Posterior vena cava (tissue), 2 donors: ENCODE measurements around the gene ACKR3. TPM values are rescaled to one million over a fixed set of nuclear protein-coding genes. Genes with fewer than 3 reads are reported as not detected.

Experiments
- DNase-seq: peaks from one replicate; pipeline ENCODE4 v3.0.0-alpha.2; 2020; ENCODE audit warnings: low spot score
- intact Hi-C, 2 donors: fragments of 100-400 bp; cut with DNase I; formaldehyde crosslinking; loops; one replicate each; pipeline versions ENCODE4 v1.14.1 to v1.14.2; 2022 to 2023
- long read RNA-seq, 2 donors: library from polyadenylated mRNA; unstranded; transcript quantifications; one replicate each; pipeline ENCODE4 v2.0.0, GENCODE V29; 2020 to 2021
- total RNA-seq, 2 donors: library from RNA; stranded (reverse); fragmentation: NEBNext Ultra II Directional; extraction: Animal tissue kit (Norgen Biotek cat#: 25700); gene quantifications; one replicate each; pipeline ENCODE4 v1.2.1, GENCODE V29; 2021
- donor health status: DM: yes; HTN: yes; CAD: no.
- donor health status: DM: yes; HTN: yes; CAD: no.

The ACKR3 gene
- total RNA-seq: 100 to 1,000 TPM; 124 to 132 TPM
- long read RNA-seq, donor 1, transcript ACKR3-201 (2 exons, 2,203 nt): major isoform, 35 of 56 reads
- long read RNA-seq, donor 1, partial matches to known transcripts: 13 of 56 reads
- long read RNA-seq, donor 1, other reads (novel, unspliced or antisense): 5 of 56 reads
- long read RNA-seq, donor 2, partial matches to known transcripts: 2 of 19 reads
- long read RNA-seq, donor 2, other reads (novel, unspliced or antisense): 16 of 19 reads

GRCh38 chr2:236569573-236569973, at the start of gene ACKR3:
Gene ACKR3, plus strand, starts transcription at chr2:236569825. Its CDS starts 10,641 bp downstream, at chr2:236580466.
- DNase-seq: peak; percentile 93
- intact Hi-C loops: loop anchor here in 1 of 2 donors (5.0 kb wide), 1 partner anchor 458 kb away; no protein-coding TSS in a partner anchor

DNA sequence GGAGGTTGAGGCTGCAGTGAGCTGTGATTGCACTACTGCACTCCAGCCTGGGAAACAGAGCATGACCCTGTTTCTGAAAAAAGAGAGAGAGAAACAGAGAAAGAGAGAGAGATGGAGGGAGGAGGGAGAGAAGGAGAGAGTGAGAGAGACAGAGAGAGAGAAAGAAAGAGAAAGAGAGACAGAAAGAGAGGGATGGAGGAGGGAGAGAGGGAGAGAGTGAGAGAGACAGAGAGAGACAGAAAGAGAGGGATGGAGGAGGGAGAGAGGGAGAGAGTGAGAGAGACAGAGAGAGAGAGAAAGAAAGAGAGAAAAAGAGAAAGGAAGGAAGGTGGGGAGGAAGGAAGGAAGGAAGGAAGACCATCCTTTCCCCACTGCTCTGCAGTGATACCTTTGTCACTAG, 48.1 kb upstream of the ACKR3 start:
- intact Hi-C loops: no loop called here
- no peak for DNase-seq

GRCh38 chr2:236523249-236523648, 46.4 kb upstream of the ACKR3 start:
- intact Hi-C loops: no loop called here
- DNase-seq: no peak

DNA sequence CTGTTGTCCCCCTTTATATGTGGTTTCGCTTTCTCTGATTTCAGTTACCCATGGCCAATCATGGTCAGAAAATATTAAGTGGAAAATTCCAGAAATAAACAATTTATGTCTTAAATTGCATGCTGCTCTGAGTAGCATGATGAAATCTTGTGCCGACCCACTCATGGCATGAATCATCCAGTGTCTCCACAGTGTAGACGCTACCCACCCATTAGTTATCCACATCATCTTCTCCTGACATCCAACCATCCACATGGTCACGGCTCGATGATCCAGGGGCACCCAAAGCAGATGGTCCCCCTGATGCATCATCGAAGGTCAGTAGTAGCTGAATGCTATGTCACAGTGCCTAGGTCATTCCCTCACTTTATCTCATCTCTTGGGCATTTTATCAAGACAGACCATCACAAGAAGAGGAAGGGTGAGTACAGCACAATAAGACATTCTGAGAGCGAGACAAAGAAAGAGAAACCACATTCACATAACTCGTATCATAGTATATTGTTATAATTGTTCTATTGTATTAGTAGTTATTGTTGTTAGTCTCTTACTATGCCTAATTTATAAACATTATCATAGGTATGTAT, 44.1 kb upstream of the ACKR3 start:
- DNase-seq: no peak
- intact Hi-C loops: no loop called here

DNA sequence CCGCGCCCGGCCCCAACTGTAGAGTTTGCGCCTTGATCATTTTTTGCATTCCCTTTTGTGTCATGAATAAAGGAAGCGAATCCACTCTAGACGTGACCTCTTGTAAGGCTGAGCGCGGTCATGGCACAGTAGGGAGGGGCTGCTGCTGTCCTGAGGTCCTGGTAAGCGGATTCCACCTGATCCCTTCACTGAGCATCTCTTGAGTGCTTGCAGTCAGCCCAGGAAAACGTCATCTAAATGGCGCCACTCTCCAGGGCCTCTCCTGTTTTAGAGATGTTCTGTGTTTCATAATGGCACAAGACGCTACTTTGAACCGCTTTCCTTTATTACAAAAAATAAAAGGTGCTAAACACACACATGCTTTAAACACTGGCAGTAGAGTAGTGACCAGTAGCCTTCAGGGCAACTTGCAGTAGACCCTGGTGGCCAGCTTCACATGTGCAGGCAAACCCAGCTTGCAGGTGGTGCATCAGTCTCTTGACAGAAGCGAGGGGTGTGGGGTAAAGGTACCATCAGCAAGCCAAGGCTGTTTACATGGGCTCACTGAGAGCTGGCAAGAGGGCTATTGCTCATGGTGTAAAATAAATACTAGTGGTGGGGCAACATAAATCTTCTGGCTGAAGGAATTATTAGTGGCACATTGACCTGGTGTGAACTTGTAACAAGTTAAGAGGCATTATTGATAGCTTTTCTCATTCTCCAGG, 43.0 kb upstream of the ACKR3 start:
- intact Hi-C loops: no loop called here
- DNase-seq: no peak

DNA sequence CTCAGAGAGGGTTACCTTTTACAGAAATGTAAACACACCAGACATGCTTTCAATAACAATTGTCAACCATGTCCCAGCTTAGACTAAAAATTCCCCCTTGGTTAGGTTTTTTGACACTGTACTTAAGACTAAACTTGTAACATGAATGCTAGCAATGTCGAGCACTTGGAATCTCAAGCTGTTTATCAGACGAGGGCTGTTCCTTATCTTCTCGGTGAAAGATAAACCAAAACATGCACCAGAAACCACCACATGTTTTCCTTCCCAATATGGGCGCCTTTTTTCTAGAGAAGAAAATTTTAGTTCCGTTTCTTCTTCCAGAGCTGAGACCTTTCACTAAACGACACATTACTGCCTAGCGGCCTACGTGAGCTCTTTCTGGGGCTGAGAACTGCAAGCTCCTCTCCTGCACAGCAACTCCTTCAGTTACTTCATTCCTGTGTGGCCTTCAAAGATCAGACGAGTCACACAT, 42.4 kb upstream of the ACKR3 start:
- DNase-seq: no peak
- intact Hi-C loops: no loop called here

DNA sequence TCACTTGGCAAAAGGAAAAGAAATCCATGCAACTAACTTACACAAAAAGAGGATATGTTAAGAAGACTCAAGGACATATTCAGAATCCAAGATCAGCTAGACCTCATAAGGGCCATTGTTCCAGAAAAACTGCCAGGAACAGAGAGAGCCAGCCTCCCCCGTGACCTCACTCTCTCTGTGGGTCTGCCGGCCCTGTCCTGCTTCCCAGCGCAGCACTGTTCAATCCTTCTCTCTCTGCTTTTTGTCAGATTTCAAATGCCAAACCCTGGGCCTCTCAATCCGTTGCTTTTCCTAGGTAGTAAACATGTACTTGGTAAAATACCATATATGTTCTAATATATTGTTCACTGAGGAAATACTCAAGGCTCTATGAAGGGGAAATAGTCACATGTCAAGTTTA, 40.0 kb upstream of the ACKR3 start:
- intact Hi-C loops: no loop called here
- DNase-seq: no peak

DNA sequence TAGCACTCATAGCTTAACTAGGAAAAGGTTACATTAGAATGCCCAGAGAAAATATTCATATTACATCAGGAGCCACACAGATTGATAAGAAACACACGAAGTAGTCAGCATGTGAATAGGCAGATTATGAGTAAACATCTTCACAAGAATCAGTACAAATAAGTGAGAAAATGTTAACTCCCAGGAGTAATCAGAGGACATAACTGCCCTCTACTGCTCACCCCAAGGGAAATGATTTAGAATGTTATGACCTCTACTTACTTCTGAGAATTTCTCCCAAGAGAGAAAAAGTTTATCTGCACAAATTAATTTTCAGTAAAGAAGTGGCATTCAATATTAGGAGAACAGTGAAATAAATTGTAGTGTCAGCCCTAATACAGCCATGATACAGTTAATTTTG, 39.1 kb upstream of the ACKR3 start:
- intact Hi-C loops: no loop called here
- no peak for DNase-seq

- intact Hi-C loops: no loop called here
These were observed 38.4 kb upstream of the ACKR3 start for GRCh38 chr2:236531195-236531594.

DNA sequence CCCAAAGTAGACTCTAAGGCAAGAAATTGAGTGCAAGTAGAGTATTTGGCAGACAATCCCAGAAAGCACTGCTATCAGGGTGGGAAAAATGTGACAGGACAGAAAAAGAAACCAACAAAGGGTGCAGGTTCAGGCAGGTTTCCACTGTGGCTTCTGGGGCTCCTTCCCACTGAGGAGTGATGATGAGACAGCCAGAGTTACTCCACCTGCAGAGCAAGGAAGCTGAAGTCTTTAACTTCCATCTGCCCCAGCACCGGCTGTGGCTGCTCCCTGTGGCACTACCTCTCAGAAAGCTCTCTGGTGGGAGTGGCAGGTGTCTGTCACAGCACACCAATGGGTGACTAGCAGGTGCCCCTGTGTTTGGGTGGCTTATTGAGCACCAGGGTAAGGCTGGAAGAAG, 37.6 kb upstream of the ACKR3 start:
- intact Hi-C loops: no loop called here
- DNase-seq: no peak

More at GRCh38 chr2:236531195-236531594, 38.4 kb upstream of the ACKR3 start:
- DNase-seq: no peak

GRCh38 chr2:236533343-236533742, 36.3 kb upstream of the ACKR3 start:
- intact Hi-C loops: no loop called here
- DNase-seq: no peak

DNA sequence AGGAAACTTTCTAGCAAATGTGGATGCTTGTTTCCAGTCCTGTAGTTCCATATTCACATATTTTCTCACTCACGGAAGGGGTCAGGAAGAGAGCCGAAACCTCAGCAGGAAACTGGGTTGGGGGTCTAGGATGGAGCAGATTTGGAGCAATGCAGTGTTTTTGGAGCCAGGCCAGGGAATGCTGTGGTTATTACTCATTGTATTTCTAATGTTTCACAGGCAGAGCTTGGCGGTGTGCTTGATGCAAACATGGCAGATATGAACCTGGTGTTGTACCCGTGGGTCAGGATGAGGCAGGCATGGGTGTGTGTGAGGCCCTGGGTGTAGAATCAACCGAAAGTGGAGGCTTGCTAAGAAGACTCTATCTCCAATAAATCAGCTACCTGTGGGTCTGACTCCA, 34.6 kb upstream of the ACKR3 start:
- intact Hi-C loops: no loop called here
- DNase-seq: no peak

DNA sequence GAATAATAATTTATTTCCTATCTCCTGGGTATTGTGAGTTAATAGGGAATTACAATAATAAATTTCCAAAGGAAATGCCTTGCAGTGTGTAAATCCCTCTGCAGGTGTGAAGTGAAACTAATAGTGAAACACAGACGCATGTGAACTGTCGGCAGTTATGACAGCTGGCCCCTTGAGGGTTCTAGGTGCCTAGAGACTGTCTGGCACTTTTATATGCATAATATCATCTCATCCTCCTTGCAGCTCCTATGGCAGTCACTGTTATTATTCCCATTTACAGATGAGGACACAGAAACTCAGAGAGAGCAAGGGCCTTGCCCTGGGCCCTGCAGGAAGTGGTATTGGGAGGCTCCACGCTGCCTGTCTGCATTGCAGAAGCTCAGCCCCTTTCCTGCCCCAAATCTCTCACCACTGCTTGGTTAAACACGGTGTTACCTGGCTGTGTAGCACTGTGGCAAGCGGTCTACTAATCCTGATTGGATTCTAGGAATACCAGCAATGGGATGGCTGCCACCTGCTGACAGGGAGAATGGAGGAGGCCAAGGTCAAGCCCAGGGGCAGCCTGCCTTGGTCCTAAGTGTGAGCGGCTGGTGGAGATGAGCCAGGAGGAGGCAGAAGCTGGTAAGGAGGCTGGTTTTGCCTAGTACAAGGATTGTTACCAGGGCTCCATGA, 32.8 kb upstream of the ACKR3 start:
- intact Hi-C loops: no loop called here
- DNase-seq: no peak

GRCh38 chr2:236538242-236538641, 31.4 kb upstream of the ACKR3 start:
- DNase-seq: no peak
- intact Hi-C loops: no loop called here

- DNase-seq: no peak
- intact Hi-C loops: no loop called here
These were observed 28.5 kb upstream of the ACKR3 start for GRCh38 chr2:236541008-236541562.

GRCh38 chr2:236544362-236544761, 25.3 kb upstream of the ACKR3 start:
- DNase-seq: peak; percentile 68
- intact Hi-C loops: no loop called here

- no peak for DNase-seq
- intact Hi-C loops: no loop called here
These were observed 24.4 kb upstream of the ACKR3 start for GRCh38 chr2:236545248-236545658.

GRCh38 chr2:236545814-236546480, 23.7 kb upstream of the ACKR3 start:
- DNase-seq: no peak
- intact Hi-C loops: no loop called here

DNA sequence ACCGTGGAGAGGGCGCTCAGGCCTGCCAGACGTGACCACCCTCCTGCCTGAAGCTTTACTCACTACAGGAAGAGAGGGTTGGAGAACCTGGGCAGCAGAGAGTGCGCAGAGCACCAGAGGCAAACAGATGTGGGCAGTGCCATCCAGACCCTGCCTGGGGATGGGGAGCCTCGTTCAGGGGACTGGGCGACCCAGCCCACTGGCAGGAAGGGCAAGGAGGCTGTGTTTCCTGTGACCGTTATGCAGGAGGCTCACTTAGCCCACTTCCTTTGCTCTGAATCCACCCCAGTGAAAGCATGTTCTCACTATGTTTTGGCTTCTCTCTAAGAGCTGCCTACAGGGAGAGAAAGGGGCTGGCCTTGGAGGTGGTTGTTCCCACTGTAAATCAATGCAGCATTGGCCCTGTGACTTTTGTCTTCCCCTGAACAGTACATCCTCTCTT, 23.0 kb upstream of the ACKR3 start:
- intact Hi-C loops: no loop called here
- no peak for DNase-seq
